Lower lobe of right lung (tissue), 2 donors: ENCODE results near the gene ANGPT4. TPM values are rescaled to one million over a fixed set of nuclear protein-coding genes. Genes with fewer than 3 reads are reported as not detected.

ENCODE experiments used
- ATAC-seq, 2 donors: fragments of 200-7000 bp; cut with Tn5 transposase; one replicate each; pipeline ENCODE4 v1.9.1; 2020 to 2022; ENCODE audit warnings: mild to moderate bottlenecking in 2 of 2, moderate library complexity in 2 of 2
- DNase-seq: peaks from one replicate; pipeline ENCODE4 v3.0.0-alpha.2; 2020
- H3K27ac ChIP-seq: fragments of 200-600 bp; one replicate; pipeline ENCODE4 v1.8.0; 2022
- H3K27me3 ChIP-seq: fragments of 200-600 bp; one replicate; pipeline ENCODE4 v1.8.0; 2022; ENCODE audit warnings: low read depth
- H3K36me3 ChIP-seq: fragments of 200-600 bp; one replicate; pipeline ENCODE4 v1.8.0; 2022; ENCODE audit warnings: mild to moderate bottlenecking
- H3K4me1 ChIP-seq: fragments of 200-600 bp; one replicate; pipeline ENCODE4 v1.8.0; 2022
- H3K4me3 ChIP-seq: fragments of 200-600 bp; one replicate; pipeline ENCODE4 v1.8.0; 2022; ENCODE audit warnings: mild to moderate bottlenecking
- H3K9me3 ChIP-seq: fragments of 200-600 bp; one replicate; pipeline ENCODE4 v1.8.0; 2022
- intact Hi-C: fragments of 100-400 bp; cut with DNase I; formaldehyde crosslinking; loops from one replicate; pipeline ENCODE4 v1.11.0; 2022
- total RNA-seq: library from RNA; stranded (reverse); fragmentation: NEBNext Ultra II Directional; extraction: Animal tissue kit (Norgen Biotek cat#: 25700); gene quantifications from one replicate; pipeline ENCODE4 v1.2.1, GENCODE V29; 2021
- TF ChIP-seq, protein P1 (sequence below): fragments of 200-600 bp; IDR thresholded peaks from one replicate; pipeline ENCODE4 v1.8.0; 2022; ENCODE audit warnings: antibody characterized with exemption, mild to moderate bottlenecking
- donor health status: DM: no; HTN: yes; CAD: no; lungs with severe emphysema.

The ANGPT4 gene
- total RNA-seq, 1 donor from 2014 or later, result 6.0 TPM

- no peak for DNase-seq
- Histone ChIP-seq H3K27ac (no peak overlapping the region), H3K4me1 (no peaks in the 10 kb centered on the region), H3K36me3 (no peaks in the 10 kb centered on the region), H3K27me3 (peaks cover 5% of the 10 kb centered on the region), H3K9me3 (no peaks in the 10 kb centered on the region), H3K4me3 (no peak overlapping the region)
- TF ChIP-seq, protein P1, sequence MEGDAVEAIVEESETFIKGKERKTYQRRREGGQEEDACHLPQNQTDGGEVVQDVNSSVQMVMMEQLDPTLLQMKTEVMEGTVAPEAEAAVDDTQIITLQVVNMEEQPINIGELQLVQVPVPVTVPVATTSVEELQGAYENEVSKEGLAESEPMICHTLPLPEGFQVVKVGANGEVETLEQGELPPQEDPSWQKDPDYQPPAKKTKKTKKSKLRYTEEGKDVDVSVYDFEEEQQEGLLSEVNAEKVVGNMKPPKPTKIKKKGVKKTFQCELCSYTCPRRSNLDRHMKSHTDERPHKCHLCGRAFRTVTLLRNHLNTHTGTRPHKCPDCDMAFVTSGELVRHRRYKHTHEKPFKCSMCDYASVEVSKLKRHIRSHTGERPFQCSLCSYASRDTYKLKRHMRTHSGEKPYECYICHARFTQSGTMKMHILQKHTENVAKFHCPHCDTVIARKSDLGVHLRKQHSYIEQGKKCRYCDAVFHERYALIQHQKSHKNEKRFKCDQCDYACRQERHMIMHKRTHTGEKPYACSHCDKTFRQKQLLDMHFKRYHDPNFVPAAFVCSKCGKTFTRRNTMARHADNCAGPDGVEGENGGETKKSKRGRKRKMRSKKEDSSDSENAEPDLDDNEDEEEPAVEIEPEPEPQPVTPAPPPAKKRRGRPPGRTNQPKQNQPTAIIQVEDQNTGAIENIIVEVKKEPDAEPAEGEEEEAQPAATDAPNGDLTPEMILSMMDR, result no peak
- no peak for ATAC-seq
- intact Hi-C loops, result no loop called here
Measured at GRCh38 chr20:925516-925915, 9.4 kb upstream of the ANGPT4 start.

- intact Hi-C loops, result no loop called here
- H3K27me3 ChIP-seq, result peaks cover 5% of the 10 kb centered on the region
- DNase-seq, result no peak
Measured at GRCh38 chr20:924639-925038, 8.5 kb upstream of the ANGPT4 start.

DNA sequence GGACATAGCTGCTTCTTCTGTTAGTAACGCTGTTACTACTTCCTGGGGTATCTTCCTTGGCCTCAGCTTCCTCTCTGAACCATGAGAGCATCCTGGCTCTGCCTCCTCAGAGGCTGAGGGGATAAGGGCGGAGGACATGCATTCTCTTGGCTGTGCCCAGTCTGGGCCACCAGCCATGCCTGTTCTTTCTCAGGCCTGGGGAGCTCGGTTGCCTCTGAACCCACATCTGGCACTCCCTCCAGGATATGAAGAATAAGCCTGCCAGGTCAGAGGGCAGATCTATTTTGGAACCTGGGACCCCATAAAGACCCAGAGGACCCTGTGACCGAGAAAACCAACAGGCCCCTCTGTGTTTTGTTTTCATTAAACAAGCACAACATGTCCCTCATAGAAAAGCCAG is 6.6 kb upstream of the ANGPT4 start:
- H3K9me3 ChIP-seq, result no peaks in the 10 kb centered on the region
- DNase-seq (no peak), ATAC-seq (no peak)
- TF ChIP-seq, protein P1, result no peak
- H3K4me3 ChIP-seq, result no peak overlapping the region
- H3K27me3 ChIP-seq, result peaks cover 5% of the 10 kb centered on the region
- H3K27ac ChIP-seq, result no peak overlapping the region
- intact Hi-C loops, result no loop called here
- H3K4me1 ChIP-seq, result no peaks in the 10 kb centered on the region
- H3K36me3 ChIP-seq, result no peaks in the 10 kb centered on the region

More at GRCh38 chr20:924639-925038, 8.5 kb upstream of the ANGPT4 start:
- no peaks in the 10 kb centered on the region for H3K9me3 ChIP-seq
- H3K4me1 ChIP-seq, result no peaks in the 10 kb centered on the region
- H3K36me3 ChIP-seq, result no peaks in the 10 kb centered on the region
- H3K27ac ChIP-seq, result no peak overlapping the region
- TF ChIP-seq, protein P1, result no peak
- peak; percentile 69 to 85 for ATAC-seq
- H3K4me3 ChIP-seq, result no peak overlapping the region

GRCh38 chr20:921068-921467 is 4.9 kb upstream of the ANGPT4 start:
- H3K27me3 ChIP-seq, result peaks cover 3% of the 10 kb centered on the region
- TF ChIP-seq, protein P1, result no peak
- DNase-seq (no peak), ATAC-seq (no peak)
- intact Hi-C loops, result no loop called here
- no peaks in the 10 kb centered on the region for H3K36me3 ChIP-seq
- H3K4me3 ChIP-seq, result no peak overlapping the region
- no peak overlapping the region for H3K27ac ChIP-seq
- no peaks in the 10 kb centered on the region for H3K9me3 ChIP-seq
- peaks cover 2% of the 10 kb centered on the region for H3K4me1 ChIP-seq

GRCh38 chr20:920311-920710 is 4.2 kb upstream of the ANGPT4 start:
- no peak overlapping the region for H3K4me3 ChIP-seq
- ATAC-seq, result no peak
- no peaks in the 10 kb centered on the region for H3K36me3 ChIP-seq
- H3K27me3 ChIP-seq, result no peaks in the 10 kb centered on the region
- intact Hi-C loops, result no loop called here
- TF ChIP-seq, protein P1, result no peak
- no peak for DNase-seq
- no peak overlapping the region for H3K27ac ChIP-seq
- H3K9me3 ChIP-seq, result no peaks in the 10 kb centered on the region
- peaks cover 5% of the 10 kb centered on the region for H3K4me1 ChIP-seq

DNA sequence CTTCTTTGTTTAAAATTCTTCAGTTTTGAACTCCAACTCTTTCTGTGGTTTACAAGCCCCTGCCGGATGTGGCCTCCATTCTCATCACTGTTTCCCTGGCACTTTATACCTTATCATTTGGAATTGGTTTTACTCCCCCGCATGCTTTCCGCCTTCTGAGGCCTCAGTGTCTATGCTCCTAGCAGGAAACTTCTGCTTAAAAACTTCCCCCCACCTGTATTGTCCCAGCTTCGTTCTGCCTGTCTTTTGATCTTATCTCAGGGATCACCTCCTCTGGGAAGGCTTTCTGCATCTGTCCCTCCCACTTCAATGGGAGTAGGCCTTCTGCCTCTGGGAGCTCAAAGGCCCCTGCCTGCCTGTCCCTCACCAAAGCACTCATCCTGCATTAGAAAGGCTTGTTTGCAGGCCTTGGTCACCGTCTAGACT is 3.4 kb upstream of the ANGPT4 start:
- no peaks in the 10 kb centered on the region for H3K27me3 ChIP-seq
- ATAC-seq, result no peak
- no peak for DNase-seq
- peaks cover 5% of the 10 kb centered on the region for H3K4me1 ChIP-seq
- H3K9me3 ChIP-seq, result no peaks in the 10 kb centered on the region
- intact Hi-C loops, result no loop called here
- H3K27ac ChIP-seq, result no peak overlapping the region
- H3K4me3 ChIP-seq, result no peak overlapping the region
- TF ChIP-seq, protein P1, result no peak
- H3K36me3 ChIP-seq, result no peaks in the 10 kb centered on the region
